Dermis microvascular lymphatic vessel endothelial cell (primary cell): ENCODE measurements around the gene PTPN18. TPM values are rescaled to one million over a fixed set of nuclear protein-coding genes. Genes with fewer than 3 reads are reported as not detected.
A peak's percentile ranks its signal among the peaks of the same experiment; 100 is the strongest.

Source experiments
- DNase-seq, 2 donors: peaks; one replicate each; pipeline versions ENCODE4 v3.0.0 to v3.0.0-alpha.2; 2010; ENCODE audit warnings: low read depth in 2 of 2
- total RNA-seq: library from RNA; depleted of rRNA; stranded (reverse); fragments of >200 nt; gene quantifications from 2 replicates; pipeline ENCODE4 v1.2.1, GENCODE V29; 2014

Gene PTPN18
- total RNA-seq, 1 donor from 2014 or later, result 20.0 TPM

DNA sequence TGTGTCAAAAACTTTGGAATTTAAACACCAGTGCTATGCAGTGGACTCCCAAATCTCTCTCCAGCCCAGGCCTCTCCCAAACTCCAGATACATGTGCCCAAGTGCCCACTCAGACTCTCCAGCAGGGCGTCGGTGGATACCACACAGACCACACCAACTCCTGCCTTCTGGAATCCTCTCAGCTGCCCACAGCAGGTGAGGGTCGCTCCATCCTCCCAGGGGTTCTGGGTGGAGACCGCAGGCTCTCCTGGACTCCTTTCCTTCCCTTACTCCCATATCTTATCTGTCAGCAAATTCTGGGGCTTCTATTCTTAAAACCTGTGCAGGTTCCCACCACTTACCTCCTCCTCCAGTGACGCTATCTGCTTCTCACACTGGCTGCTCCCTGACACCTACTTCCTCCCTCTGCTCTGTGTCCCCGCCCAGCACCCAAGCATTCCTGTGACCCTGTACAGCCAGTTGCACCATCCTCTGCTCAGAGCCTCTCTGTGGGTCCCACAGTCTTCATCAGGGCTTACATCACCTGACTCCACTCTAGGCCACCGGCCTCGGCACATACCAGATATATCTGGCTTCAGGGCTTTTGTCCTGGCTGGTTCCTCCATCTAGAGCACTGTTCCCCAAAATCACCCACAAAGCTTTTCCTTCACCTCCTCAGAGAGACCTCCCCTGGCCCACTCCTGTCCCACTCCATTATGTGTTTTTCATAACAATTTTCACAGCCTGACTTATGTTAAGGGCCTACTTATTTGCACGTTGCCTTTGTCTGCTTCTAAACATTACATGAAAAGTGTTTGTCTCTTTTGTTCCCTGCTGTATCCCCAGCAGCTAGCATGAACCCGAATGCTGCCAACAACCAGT, 15.7 kb upstream of the PTPN18 start:
- DNase-seq, result no peak

DNA sequence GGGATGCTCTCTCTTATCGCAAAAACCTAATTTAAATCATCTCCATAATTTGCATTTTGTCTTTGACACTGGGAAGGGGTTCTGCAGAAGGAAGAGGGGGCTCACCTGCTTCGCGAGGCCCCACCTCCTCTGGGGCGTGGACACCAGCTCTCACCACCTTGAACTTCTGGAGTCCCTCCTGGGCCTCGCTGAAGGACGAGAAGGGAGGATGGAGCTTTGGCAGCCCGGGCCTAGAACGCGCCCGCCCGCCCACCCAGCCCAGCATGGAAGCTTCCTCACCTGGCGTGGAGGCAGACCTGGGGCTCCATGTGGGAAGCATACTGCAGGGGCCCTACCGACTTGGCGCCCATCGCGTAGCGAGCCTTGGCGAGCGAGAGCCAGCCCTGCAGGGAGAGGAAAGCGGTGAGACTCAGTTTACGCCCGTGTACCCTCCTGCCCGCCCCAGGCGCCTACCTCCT, 14.3 kb upstream of the PTPN18 start:
- DNase-seq, result no peak

DNA sequence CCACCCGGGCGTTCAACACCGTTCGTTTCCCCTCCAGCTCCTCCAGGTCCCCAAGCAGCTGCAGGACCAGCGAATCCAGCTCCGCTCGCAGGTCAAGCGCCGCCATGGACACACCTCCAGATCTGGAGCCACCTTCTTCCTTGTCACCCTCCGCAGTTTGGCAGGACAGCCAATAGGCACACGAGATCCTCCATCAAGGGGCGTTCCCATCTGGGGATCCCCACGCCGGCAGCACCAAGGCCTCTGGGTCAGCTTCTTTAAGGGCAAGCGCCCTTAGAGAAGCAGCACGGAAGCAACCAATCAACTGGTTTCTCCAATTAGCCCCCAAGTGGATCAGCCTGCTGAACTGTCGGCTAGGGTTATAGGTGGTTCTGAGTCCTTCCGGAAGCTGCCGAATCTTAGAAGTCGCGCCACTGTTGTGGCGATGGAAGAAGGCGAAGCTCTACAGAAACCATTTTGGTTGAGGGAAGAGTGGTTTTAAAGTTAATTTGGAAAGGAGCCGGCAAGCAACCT, 13.8 kb upstream of the PTPN18 start:
- peak; percentile 81 to 97 for DNase-seq

DNA sequence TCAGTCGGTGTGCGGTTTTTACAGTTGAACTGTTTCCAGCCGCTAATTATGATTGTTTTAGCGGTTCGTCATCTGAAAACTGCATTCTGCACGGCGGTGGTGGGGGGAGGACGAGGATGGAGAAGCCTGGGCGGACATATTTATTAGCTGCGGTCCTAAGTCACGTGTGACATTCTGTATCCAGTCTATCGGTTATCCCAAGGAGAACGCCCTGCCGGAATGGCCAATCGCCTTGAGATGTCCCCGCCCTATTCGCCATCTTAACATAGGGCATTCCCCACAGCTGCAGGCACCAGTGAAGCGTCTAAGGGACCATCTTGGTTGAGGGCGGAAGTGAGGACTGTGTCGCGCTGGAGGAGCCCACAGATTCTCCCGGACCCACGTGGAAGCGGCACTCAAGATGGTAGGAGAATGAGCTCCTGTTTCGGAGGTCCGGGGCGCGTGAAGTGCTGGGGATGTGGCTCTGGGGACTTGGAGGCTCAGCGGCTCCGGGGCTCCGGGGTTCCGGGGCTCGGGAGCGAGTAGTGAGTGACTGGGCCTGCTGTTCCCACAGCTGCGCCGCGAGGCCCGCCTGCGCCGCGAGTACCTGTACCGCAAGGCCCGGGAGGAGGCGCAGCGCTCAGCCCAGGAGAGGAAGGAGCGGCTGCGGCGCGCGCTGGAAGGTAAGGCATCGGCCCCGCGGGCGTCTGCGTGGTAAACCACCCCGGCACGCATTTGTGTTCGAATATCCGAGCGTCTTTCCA, 13.2 kb upstream of the PTPN18 start, which contains the start of gene IMP4:
Gene IMP4 (plus strand): TSS at position 365 of the 743 bp plus-strand sequence. CDS start 36 bp downstream, at position 401.
- peak; percentile 99 to 100 for DNase-seq

DNA sequence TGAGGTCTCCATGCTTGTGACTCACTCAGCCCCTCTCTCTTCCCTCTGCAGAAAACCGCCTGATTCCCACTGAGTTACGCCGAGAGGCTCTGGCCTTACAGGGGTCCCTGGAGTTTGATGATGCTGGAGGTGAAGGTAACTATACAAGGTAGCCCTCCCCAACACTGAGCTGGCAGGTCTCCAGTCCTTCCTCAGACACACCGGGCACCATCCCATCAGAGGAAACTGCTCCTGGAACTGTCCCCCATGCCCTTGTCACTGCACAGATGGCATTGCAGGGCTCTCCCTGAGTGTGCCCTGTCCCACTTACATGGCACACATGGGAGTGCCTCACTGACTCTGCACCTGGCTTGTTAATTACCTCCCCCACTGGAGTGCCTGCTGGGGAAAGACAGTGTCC, 11.3 kb upstream of the PTPN18 start:
- no peak for DNase-seq

DNA sequence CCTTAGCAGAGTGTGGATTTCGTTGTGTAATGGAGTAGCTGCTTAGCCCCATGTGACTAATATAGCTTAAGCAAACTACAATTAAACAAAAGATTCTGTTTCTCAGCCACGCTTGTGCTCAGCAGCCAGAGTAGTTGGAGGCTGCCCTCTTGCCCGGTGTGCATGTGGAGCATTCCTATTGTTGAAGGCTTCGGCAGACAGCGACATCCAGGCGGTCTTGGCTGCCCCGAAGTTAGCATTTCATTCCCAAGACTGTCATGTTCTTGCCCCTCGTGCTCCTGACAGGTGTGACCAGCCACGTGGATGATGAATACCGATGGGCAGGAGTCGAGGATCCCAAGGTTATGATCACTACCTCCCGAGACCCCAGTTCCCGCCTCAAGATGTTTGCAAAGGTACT, 10.8 kb upstream of the PTPN18 start:
- no peak for DNase-seq

DNA sequence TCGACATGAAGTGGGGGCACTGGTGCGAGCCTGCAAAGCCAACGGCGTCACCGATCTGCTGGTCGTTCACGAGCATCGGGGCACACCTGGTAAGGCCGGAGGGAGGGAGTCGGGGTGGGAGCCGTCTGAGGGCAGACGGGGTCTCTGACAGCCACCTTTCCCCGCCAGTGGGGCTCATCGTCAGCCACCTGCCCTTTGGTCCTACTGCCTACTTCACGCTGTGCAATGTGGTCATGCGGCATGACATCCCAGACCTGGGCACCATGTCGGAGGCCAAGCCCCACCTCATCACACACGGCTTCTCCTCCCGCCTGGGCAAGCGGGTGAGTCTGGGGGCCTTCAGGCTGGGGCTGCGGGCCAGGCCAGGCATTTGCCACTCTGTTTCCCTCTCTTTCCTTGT, 10.2 kb upstream of the PTPN18 start:
- DNase-seq, result no peak

DNA sequence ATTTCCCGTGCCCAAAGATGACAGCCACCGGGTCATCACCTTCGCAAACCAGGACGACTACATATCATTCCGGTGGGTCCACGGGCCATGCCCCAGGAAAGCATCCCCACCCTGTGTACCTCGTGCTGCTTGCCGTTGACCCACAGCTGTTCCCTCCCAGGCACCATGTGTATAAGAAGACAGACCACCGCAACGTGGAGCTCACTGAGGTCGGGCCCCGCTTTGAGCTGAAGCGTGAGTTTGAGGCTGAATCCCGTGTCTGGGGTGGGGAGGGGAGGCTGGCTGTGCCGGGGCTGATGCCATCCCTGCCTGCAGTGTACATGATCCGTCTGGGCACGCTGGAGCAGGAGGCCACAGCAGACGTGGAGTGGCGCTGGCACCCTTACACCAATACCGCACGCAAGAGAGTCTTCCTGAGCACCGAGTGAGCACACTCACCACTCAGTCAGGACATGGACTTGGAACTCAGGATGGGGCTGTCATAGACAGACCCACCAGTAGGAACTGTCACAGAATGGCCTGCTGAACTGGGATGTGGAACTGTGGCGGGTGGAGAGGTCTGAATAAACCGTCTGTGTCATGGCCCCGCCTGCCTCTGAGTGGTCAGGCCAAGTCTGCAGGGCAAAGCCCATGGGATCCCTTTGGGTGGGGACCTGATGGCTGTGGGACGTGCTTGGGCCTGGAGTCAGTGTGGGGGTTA, 9.7 kb upstream of the PTPN18 start:
- no peak for DNase-seq

DNA sequence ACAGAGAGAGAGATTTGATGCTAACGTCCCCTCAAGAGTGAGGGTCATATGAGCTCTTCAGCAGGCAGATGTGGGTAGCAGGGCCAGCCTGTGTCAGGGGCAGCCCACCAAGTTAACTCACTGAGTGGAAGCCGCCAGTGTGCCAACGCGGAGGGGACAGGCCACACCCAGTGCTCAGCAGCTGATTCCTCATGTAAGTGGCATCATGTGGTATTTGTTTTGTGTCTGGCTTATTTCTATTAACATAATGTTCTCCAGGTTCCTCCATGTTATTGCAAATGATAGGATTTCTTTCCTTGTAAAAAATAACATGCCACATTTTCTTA, 9.2 kb upstream of the PTPN18 start:
- DNase-seq, result no peak

DNA sequence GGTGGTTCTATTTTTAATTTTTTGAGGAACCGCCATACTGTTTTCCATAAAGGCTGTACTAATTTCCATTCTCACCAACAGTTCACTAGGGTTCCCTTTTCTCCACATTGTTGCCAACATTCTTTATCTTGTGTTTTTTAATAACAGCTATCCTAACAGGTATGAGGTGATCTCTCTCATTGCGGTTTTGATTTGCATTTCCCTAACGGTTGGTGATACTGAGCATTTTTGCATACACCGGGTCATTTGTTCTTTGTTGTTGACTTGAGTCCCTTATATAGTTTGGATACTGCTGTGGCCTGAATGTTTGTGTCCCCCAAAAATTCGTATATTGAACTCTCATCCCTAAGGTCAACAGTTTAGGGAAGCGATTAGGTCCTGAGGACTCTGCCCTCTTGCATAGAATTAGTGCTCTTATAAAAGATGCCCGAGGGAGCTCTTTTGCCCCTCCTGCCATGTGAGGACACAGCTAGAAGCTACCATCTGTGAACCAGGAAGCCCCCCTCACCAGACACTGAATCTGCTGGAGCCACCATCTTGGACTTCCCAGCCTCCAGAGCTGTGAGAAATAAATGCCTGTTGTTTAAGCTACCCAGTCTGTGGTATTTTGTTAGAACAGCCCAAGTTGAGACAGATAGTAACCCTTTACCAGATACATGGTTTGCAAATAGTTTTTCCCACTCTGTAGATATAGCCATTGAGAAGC, 8.5 kb upstream of the PTPN18 start:
- no peak for DNase-seq

DNA sequence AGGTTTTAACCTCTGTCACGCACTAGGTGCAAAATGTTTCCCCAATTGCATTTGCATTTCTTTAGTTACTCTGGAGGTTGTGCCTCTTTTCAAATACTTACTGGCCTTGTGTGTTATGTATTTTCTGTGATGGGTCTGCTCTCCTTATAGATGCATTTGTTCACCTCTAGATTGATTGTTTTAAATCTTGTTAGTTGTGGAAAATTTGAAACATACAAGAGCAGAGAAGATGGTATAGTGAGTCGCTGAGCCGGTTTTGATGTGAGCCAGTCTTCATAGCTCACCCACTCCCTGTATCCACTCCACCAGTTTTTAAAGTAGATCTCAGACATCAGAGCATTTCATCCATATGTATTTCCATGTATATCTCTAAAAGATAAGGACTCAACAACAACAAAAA, 6.7 kb upstream of the PTPN18 start:
- DNase-seq, result no peak

DNA sequence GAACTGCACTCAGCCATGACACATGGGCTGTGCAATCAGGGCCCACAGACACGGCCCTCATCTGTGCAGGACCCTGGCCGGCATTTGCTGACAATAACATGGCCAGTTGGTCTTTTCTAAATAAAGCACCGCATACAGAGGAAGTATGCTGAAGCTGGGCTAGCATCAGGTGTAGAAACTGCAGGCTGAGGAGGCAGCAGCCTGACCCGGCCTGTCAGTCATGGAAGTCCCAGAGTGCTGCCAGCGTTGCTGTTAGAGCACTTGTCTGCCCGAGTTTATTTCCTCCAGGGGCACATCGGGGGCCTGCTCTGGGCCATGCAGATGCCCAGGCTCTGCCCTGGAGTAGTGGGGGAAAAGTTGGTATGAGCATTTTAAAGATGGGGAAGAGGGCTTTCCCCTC, 4.1 kb upstream of the PTPN18 start:
- no peak for DNase-seq

DNA sequence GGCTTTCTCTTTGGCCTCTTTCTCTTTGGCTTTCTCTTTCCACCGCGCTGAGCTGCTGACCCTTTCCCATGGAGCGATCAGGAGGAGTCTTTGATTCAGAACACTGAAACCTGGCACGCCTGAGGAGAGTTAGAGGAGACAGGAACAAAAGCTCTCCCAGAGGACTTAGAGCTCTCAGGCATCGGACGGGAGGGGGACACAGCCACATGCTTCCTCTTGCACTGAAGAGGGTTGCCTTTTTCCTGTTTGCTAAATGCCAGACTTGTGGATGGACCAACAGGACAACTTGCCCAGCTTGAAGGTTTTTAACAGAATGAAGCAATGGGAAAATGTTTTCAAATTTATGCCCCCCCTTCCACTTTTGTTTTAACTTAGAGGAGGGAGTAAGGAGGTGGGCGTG, 3.6 kb upstream of the PTPN18 start:
- DNase-seq, result no peak

DNA sequence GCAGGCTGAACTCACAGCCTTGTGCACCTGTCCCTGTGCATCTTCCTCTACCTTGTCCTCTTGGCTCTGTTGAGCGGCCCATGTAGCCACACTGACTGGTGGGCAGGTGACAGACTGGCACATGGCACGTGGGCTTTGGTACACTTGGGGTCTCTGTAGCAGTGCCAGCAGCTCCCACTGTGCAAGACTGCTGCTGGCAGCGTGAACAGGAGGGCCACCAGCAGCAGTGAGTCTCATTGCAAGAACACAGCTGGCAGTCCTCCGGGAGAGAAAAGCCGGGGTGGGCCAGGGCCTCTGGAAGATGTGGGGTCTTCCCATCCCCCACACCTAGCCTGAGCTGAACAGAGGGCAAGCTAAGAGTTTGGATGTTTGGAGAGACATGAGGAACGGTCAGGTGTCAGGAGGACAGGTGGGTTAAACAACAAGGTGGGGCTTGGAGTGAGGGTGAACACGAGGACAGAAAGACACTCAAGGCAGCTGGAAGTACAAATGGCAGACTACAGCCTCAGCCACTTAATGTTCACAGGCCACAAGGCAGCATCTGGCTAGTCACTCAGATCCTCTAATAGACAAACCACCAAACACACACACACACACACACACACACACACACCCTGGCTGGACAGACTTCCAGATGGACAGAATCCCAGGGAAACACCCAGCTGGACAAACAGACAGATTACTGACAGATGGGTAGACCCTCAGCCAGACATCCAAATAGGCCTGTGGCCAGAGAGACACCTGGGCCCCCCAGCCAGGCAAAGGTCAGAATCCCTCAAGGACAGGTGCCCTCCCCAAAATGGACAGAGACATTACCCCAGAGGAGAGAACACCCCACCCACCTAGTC, 2.3 kb upstream of the PTPN18 start:
- no peak for DNase-seq

DNA sequence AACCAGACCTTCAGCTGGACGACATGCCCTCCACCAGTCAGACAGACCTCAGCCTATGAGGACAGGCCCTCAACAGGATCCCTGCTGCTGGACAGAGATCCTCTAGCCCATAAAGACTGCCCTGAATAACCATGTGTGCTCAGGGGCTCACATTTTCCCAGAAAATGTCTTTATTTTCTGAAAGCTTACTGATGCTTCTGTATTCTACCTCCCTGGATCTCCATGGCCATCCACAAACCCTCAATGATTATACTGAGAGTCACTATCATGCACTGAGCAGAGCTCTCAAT, 1.8 kb upstream of the PTPN18 start:
- no peak for DNase-seq

DNA sequence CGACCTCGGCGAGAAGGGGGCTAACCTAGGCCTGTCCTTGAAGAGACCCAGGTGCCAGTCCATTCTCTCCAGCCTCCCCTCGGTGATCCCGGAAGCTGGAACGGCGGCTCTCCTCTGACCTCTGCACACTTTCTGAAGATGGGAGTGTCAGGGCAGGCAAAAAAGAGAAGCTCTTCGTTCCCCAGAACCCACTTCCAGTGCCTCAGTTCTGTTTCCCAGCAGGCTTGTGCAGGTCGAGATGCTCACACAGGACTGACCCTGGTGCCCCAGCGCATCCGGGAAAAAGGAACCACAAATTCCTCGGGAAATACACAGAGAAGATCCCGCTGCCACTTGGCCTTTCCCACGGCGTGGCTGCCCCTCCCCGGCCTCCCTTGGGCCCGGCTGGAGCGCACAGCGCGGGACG, 681 bp upstream of the PTPN18 start:
- no peak for DNase-seq

DNA sequence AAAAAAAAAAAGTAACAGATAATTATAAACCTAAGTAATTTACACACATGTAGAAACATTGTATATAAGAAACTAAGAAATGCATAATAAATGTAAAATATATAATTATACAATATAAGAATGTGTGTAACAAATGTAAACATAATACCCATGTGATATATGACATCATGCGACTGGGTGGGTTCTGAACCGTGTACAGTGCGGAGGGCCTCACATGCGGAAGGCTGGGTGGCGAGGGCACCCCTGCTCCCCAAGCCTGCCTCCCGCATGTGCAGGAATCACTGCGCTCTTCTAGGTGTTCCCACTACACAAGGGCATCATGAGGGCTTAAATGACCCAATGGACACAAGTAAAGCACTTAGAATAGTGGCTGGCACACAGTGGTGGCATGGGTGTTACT, 2.0 kb downstream of the PTPN18 start:
- no peak for DNase-seq

DNA sequence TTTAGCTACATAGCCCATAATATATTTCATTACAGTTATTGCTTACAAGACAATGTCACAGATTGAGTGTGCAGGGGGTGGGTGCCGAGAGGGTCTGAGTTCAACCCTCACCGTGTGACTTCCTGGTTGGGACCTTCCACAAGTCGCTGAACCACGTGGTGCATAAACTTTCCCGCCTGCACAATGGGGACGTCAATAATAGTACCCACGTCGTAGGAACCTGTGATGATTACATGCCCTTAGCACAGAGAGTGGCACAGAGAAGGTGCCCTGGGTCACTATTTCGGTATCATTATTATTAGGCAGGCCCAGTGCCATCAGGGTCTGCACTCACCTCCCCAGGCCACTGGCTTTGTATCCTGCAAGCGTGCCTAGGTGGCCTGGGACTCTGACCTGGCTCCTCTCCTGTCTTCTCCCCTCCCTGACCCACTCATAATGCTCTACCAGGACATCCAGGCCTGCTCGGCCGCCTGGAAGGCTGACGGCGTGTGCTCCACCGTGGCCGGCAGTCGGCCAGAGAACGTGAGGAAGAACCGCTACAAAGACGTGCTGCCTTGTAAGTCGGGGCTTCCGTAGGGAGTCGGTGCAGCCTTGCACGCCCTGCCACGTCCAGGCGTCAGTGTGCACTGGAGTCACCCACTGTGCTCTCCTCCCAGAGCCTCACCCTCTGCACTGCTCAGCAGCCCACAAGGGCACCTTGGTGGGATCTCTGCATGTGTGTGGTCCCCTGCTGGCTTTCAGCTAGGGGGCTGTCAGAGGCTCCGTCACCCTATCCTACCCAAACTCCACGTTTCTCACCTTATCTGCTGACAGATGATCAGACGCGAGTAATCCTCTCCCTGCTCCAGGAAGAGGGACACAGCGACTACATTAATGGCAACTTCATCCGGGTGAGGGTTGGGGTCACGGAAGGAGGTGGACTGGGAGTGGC, 2.8 kb downstream of the PTPN18 start:
- DNase-seq, result no peak

DNA sequence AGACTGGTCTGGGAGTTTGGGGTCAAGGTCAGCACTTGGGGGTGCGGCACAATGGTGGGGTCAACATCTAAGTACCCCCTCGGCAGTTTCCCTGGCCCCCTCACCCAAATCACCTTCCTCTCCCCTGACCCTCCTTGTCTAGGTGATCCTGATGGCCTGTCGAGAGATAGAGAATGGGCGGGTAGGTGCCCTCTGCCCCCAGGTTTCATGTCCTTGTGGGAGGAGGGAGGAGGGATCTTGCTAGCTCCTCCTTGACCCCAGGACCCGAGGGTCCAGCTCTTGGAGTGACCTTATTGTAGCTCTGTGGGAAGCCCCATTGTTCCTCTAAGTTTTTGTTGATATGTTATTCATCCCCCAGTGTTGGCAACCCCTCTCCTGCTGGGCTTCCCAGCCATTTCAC, 3.6 kb downstream of the PTPN18 start:
- DNase-seq, result no peak

DNA sequence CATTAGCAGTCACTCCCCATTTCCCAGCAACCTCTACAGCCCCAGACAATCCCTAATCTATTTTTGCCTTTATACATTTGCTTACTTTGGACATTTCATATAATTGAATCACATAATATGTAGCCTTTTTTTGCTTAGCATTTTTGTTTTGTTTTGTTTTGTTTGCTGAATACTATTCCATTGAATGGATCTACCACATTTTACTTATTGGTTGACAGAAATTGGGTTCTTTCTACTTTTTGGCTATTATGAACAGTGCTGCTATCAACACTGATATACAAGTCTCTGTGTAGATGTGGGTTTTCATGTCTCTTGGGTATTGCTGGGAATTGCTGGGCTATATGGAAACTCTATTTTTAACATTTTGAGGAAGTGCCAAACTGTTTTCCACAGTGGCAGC, 7.6 kb downstream of the PTPN18 start:
- DNase-seq, result no peak
